Measurements from ENCODE around the gene DGKI.
"Not testable (repeated sequence)": the region's sequence is repeated elsewhere in the genome, so short reads cannot be mapped to it uniquely, and the experiment has no call there.

The DGKI gene

DNA sequence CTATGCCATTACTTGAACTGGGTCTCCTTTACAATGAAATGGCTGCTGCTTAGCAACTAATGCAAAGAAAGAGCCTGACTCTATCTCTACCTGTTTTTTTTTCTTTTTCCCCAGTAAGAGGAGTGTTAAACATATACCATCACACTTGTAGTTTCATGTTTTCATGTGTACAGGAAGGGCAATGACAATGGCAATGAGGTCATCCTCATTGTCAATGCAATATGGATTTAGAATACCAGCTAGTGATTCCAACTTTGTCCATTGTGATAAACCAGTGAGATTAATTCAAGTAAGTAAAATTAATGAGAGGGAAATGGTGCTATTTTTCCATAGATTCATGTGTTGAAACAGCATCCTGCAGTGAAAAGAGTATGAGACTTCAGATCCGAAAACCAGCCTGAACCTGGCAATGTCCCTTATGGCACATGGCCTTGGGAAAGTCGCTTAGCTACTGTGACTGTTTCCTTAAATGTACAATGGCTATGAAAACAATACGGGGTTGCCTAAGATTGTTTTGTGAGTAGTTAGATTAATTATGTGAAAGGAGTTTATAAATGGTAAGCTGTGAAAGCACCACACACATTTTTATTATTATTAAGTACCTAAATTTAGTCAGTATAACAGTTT, 11.2 kb downstream of the DGKI start:
- no peak for DNase-seq (ENCODE audit: low read depth in 2 of 2)

GRCh38 chr7:137834552-137834951, 12.2 kb downstream of the DGKI start:
- no peak for DNase-seq (ENCODE audit: low read depth in 2 of 2)

- not testable (repeated sequence) for DNase-seq (ENCODE audit: low read depth in 2 of 2)
Measured at GRCh38 chr7:137832990-137833389, 13.8 kb downstream of the DGKI start.

- DNase-seq (ENCODE audit: low read depth in 2 of 2) = no peak
Measured at GRCh38 chr7:137832382-137832781, 14.4 kb downstream of the DGKI start.

DNA sequence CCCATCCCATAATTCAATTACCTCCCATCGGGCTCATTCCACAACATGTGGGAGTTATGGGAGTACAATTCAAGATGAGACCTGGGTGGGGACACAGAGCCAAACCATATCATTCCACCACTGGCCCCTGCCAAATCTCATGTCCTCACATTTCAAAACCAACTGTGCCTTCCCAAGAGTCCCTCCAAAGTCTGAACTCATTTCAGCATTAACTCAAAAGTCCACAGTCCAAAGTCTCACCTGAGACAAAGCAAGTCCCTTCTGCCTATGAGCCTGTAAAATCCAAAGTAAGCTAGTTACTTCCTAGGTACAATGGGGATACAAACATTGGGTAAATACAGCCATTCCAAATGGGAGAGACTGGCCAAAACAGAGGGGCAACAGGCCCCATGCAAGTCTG, 15.2 kb downstream of the DGKI start:
- DNase-seq (ENCODE audit: low read depth in 2 of 2) = not testable (repeated sequence)

DNA sequence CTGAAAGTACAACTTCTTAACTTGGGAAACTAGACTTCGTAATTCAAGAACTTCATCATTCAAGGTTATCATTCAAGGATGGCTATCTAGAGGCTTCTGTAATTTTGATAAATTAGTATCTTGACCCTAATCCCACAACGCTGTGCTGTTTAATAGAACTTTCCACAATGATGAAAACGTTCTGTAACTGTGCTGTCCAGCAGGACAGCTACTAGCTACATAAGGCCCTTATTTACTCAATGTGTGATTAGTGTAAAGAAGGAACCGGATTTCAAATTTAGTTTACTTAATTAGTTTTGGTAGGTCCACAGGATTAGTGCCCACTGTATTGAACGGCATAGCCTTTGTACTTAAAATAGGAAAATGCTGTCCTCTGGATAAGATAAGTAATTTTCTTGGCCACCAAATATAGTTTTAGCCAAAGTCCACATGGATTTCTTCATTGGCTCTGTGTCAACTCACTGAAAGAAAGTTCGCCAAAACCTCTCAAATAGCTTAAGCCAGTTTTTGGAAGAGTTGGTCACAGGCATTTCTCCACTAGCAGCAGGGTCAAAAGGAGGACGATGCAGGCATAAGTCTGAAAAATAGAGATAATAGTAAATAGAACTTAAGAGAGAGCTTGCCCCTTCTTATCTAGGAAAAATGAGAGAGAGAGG, 17.3 kb downstream of the DGKI start:
- DNase-seq (ENCODE audit: low read depth in 2 of 2) = no peak

- no peak for DNase-seq (ENCODE audit: low read depth in 2 of 2)
Measured at GRCh38 chr7:137828456-137828855, 18.3 kb downstream of the DGKI start.

DNA sequence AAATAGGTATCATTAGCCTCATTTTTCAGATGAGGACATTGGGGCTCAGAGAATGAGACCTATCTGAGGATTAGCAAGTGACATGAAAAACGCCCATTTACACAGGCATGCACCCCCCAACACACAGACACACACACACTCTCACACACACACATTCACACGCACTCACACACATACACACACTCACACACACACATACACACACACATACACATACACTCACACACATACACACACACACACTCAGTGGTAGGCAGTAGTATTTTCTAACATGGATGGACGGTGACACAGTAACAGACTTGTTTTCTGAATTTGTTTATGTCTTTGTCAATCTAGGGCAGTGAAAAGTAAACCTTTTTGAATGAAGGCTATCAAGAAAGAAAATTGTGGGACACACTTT, 21.3 kb downstream of the DGKI start:
- DNase-seq (ENCODE audit: low read depth in 2 of 2) = no peak

GRCh38 chr7:137820677-137821420, 25.9 kb downstream of the DGKI start:
- DNase-seq (ENCODE audit: low read depth in 2 of 2) = no peak

DNA sequence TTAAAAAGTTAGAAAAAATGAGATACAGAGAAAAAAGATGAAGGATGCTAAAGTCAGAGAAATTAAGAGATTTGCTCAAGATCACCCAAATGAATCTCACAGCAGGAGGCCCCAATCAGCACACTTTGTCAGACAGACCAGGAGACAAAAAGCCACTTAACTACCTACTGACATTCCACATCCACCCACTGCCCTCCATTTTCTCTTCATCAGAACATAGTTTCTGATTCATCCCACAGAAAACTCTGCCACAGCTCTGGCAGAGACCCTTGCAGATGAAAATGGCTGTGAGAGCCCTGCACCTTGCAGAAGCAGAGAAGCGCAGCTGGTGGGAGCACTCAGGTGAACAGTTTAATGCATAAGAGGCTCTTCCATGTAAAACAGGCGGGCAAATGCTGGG, 26.6 kb downstream of the DGKI start:
- DNase-seq (ENCODE audit: low read depth in 2 of 2) = no peak

DNA sequence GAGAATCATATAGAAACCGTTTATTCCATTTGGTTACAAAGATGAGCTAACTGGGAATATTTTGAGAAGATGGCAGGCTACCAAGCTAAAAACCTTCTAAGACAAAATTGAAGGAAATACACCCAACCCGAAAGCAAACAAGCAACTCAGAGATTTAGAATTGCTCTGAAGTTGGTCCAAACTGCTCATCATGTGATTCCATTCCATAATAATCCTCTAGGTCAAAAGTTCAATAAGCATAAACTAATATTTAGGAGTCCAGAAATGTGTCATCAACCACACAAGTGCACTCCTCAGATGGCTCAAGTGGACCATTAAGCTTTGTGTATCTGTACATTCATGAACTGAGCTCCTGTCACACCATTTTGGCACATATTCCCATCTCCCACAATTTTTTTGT, 28.7 kb downstream of the DGKI start:
- no peak for DNase-seq (ENCODE audit: low read depth in 2 of 2)

GRCh38 chr7:137816696-137817320, 30.0 kb downstream of the DGKI start:
- DNase-seq (ENCODE audit: low read depth in 2 of 2) = no peak

GRCh38 chr7:137813541-137813940, 33.2 kb downstream of the DGKI start:
- no peak for DNase-seq (ENCODE audit: low read depth in 2 of 2)

GRCh38 chr7:137810248-137810647, 36.5 kb downstream of the DGKI start:
- no peak for DNase-seq (ENCODE audit: low read depth in 2 of 2)

DNA sequence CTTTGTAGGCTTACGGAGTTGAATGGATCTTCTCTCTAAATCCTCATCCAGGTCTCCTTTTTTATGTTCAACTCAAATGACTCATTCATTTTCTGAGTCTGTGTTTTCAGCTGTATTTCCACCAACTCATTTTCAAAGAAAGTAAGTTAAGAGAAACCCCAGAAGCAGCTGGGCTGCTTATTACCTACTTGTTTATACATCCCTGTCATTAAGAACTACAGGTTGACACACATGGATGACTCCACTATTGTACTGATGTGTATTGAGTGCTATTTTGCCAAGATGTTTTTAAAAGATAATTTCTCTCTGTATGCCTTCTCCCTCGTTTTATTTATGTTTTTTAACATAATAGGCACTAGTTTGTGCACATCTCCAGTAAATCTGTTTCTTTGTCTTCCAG, 41.9 kb downstream of the DGKI start:
- no peak for DNase-seq (ENCODE audit: low read depth in 2 of 2)

DNA sequence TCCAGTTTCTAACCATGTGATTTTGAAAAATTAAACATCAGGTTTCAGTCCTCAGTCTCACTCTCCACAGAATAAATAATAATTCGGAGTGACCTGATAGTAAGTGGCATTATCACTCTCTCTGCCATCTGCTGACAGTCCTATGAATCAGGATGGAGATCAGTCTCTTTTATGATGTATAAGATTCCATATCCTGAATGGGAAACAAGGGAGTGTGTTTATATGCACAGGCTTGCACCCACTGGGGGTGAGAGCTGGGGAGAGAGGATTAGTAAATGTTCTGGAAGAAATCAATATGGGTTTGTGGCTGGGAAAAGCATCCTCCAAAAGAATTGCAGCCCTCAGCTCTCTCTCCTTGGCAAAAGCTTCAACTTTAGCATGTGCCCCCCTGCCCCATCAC, 45.3 kb downstream of the DGKI start:
- no peak for DNase-seq (ENCODE audit: low read depth in 2 of 2)

GRCh38 chr7:137801003-137801402, 45.8 kb downstream of the DGKI start:
- DNase-seq (ENCODE audit: low read depth in 2 of 2) = no peak

- DNase-seq (ENCODE audit: low read depth in 2 of 2) = no peak
Measured at GRCh38 chr7:137798073-137798763, 48.6 kb downstream of the DGKI start.

DNA sequence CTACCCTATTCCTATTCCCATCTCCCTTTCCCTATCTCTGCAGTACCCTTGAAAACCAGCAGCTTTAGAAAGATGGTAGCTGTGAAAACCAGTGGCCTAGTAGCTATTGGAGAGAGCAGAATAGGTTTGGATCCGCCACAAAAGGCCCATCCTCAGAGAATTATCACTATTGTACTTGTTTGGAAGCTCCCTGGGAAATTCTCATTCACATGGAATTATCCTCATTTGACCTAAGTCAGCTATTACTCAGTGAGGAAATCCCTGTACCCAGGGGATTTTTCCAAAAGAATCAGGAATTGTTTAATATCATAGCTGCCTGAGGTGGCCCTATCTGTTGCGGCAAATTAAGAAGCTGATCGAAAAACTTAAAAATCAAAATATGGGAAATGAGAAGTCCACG, 51.6 kb downstream of the DGKI start:
- no peak for DNase-seq (ENCODE audit: low read depth in 2 of 2)

DNA sequence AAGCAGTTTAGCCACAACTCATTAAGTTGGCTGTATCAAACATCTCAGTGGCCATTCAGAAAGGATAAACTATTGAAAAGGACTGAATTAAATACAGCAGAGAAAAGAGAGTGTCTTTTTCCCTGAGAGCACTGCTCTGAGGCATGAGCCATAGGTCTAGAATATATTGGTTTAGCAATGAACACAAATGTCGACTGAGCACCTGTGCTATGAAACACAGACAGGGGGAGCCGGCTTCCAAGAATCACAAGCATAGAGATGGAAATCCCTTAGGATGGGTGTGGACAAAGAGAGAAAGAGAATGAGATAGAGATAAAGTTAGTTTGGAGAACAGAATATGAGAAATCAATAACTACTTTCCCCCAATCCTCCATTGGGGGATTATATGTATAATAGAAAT, 54.8 kb downstream of the DGKI start:
- DNase-seq (ENCODE audit: low read depth in 2 of 2) = no peak

DNA sequence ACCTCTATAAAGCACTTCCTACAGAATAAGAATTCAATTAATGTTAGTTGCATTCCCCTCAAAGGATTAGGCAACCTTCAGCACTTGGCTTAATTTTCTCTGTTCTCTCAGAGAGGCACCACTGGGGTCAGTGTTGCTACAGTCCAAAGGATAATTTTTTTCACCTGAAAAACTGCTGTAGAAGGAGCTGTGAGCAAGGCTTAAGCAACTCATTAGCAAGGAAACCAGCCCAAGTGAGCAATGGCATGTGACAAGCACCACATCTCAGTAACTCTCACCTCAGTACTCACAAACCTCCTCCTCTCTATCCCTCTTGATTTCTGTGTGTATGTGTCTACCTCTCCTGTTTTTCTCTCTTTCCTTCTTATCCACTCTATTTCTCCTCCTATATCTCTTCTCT, 55.9 kb downstream of the DGKI start:
- DNase-seq (ENCODE audit: low read depth in 2 of 2) = no peak

DNA sequence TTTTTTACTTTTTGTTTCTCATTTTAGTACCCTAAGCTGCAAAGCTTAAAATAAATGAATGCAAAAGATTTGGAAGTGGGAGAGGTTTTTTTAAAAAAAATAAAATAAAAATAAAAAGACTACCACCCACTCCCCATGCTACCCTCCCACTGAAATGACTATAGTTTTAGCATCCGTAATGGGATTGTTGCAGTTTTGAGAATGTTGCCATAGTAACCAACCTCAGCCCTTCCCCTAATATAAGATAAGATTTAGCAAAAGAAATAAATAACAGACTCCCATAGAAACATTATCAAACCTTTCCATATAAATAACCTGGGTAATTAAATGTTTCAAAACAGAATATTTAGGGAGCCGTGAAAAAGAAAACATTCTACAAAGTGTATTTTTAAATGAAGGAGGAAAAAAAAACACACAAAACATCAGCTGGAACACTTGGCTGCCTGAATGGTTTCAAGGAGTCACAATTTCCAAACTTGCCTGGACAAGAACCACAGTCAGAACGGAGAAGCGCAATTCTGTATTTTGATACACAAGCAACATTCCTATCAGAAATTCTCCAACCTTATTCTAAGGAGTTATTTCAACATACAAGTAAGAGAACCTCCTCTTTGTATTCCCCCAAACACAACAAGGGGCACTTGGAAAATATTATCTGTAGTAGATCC, 57.4 kb downstream of the DGKI start:
- DNase-seq (ENCODE audit: low read depth in 2 of 2) = no peak

All from stimulated activated CD8-positive, alpha-beta memory T cell treated with anti-CD3 and anti-CD28 coated beads, Interleukin-2, amount 100 ng/mL, for 1 hour (primary cell).